Prostate gland (tissue), 2 donors: ENCODE results near the gene KIF26B. TPM values are rescaled to one million over a fixed set of nuclear protein-coding genes. Genes with fewer than 3 reads are reported as not detected.

ENCODE experiments used
- DNase-seq: peaks from one replicate; pipeline ENCODE4 v3.0.0-alpha.2; 2019; ENCODE audit warnings: low spot score
- H3K27ac ChIP-seq, 2 donors: fragments of 200-600 bp; sonication (generic); 2 replicates each; pipeline ENCODE4 v1.5.1; 2017 to 2019
- H3K27me3 ChIP-seq: fragments of 200-600 bp; sonication (generic); replicated peaks from 2 replicates; pipeline ENCODE4 v1.5.1; 2019; ENCODE audit not compliant: insufficient read depth
- H3K36me3 ChIP-seq, 2 donors: fragments of 200-600 bp; sonication (generic); 1 replicate in 1 of 2; 2 replicates in 1 of 2; pipeline versions ENCODE4 v1.5.1 to v1.8.1; 2017 to 2019
- H3K4me1 ChIP-seq: fragments of 200-600 bp; sonication (generic); replicated peaks from 2 replicates; pipeline ENCODE4 v1.5.1; 2019
- H3K4me3 ChIP-seq, 2 donors: fragments of 200-600 bp; sonication (generic); 2 replicates each; pipeline ENCODE4 v1.5.1; 2017 to 2019
- H3K9me3 ChIP-seq: fragments of 200-600 bp; sonication (generic); 2 replicates; pipeline ENCODE4 v1.5.1; 2017
- POLR2A ChIP-seq: fragments of 450-650 bp; IDR thresholded peaks from one replicate; pipeline ENCODE4 v1.6.1; 2016; ENCODE audit warnings: antibody characterized with exemption, mild to moderate bottlenecking
- POLR2AphosphoS5 ChIP-seq: sonication (generic); formaldehyde crosslinking; IDR thresholded peaks from one replicate; pipeline ENCODE4 v1.6.1; 2017; ENCODE audit warnings: antibody characterized with exemption
- WGBS: methylation state at CpG from one replicate; pipeline ENCODE4 v1.1.5; 2018; 5-methylcytosine and 5-hydroxymethylcytosine counted together
- intact Hi-C: fragments of 100-400 bp; cut with DNase I; formaldehyde crosslinking; loops from one replicate; pipeline ENCODE4 v1.14.2; 2022
- total RNA-seq, 2 donors: library from RNA; depleted of rRNA; stranded (reverse); fragments of >200 nt; gene quantifications; one replicate each; pipeline ENCODE4 v1.1.0, GENCODE V29; 2016
- TF ChIP-seq, protein P1 (sequence below), 4 experiments: fragments of 200-600 bp in 2 of 4; fragments of 450-650 bp in 2 of 4; sonication (generic) in 2 of 4; IDR thresholded peaks; 1 replicate in 3 of 4; 2 replicates in 1 of 4; pipeline ENCODE4 v1.5.1; 2016 to 2019; ENCODE audit warnings: antibody characterized with exemption in 4 of 4, mild to moderate bottlenecking in 2 of 4, moderate library complexity in 2 of 4

The KIF26B gene
- total RNA-seq, 2 donors from 2014 or later = 3.3 to 3.8 TPM

DNA sequence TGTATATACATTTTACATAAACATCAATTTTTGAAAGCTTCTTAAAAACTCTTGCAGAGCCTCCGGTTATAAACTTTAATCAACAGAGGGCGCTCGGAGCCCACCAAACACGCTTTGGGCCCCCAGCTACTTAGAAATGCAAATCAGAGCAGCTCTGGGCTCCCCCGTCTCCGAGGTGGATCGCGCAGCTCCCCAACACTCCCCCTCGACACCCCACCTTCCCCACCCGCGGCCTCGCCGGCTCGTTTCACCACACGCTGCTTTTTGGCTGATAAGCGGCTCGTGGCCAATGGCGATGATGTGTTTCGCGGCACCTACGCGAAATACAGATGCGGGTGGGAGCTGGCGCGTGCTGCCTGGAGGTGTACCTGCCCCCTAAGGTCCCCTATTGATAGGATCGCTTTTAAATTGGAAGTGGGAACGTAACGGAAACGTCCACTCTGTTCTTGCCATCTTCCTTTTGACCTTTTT, 1.7 kb upstream of the KIF26B start:
- intact Hi-C loops = loop anchor here (5.0 kb wide), 1 partner anchor 1129 kb away; no protein-coding TSS in a partner anchor
- peak; percentile 59 for DNase-seq
- no peaks in the 10 kb centered on the region for H3K9me3 ChIP-seq
- TF ChIP-seq, protein P1, sequence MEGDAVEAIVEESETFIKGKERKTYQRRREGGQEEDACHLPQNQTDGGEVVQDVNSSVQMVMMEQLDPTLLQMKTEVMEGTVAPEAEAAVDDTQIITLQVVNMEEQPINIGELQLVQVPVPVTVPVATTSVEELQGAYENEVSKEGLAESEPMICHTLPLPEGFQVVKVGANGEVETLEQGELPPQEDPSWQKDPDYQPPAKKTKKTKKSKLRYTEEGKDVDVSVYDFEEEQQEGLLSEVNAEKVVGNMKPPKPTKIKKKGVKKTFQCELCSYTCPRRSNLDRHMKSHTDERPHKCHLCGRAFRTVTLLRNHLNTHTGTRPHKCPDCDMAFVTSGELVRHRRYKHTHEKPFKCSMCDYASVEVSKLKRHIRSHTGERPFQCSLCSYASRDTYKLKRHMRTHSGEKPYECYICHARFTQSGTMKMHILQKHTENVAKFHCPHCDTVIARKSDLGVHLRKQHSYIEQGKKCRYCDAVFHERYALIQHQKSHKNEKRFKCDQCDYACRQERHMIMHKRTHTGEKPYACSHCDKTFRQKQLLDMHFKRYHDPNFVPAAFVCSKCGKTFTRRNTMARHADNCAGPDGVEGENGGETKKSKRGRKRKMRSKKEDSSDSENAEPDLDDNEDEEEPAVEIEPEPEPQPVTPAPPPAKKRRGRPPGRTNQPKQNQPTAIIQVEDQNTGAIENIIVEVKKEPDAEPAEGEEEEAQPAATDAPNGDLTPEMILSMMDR (IDR thresholded peaks at IDR 0.05) = peak; percentile 50 to 63 (median 57)
- TF ChIP-seq POLR2A = no peak
- TF ChIP-seq POLR2AphosphoS5 = no peak
- H3K27me3 ChIP-seq = no peaks in the 10 kb centered on the region
- 0% methylated on average over 29 of the region's 29 CpGs for WGBS
- peaks cover 12% of the 10 kb centered on the region for H3K4me1 ChIP-seq
- peak overlapping the region; percentile 41 to 44 for H3K4me3 ChIP-seq
- H3K36me3 ChIP-seq = no peaks in the 10 kb centered on the region
- H3K27ac ChIP-seq = no peak overlapping the region

- intact Hi-C loops = loop anchor here (2.0 to 5.0 kb wide), 2 partner anchors 849 to 1129 kb away; no protein-coding TSS in a partner anchor
- Histone ChIP-seq H3K27ac (no peak overlapping the region), H3K4me1 (peaks cover 12% of the 10 kb centered on the region), H3K9me3 (no peaks in the 10 kb centered on the region), H3K27me3 (no peaks in the 10 kb centered on the region), H3K36me3 (no peaks in the 10 kb centered on the region), H3K4me3 (peak overlapping the region; percentile 41 to 44)
- under 1% methylated on average over 70 of the region's 76 CpGs for WGBS
- no peak for DNase-seq
- no peak for TF ChIP-seq POLR2AphosphoS5
- no peak for TF ChIP-seq POLR2A
- TF ChIP-seq, protein P1 (IDR thresholded peaks at IDR 0.05) = no peak
Measured at GRCh38 chr1:245153552-245154428, 995 bp upstream of the KIF26B start.

DNA sequence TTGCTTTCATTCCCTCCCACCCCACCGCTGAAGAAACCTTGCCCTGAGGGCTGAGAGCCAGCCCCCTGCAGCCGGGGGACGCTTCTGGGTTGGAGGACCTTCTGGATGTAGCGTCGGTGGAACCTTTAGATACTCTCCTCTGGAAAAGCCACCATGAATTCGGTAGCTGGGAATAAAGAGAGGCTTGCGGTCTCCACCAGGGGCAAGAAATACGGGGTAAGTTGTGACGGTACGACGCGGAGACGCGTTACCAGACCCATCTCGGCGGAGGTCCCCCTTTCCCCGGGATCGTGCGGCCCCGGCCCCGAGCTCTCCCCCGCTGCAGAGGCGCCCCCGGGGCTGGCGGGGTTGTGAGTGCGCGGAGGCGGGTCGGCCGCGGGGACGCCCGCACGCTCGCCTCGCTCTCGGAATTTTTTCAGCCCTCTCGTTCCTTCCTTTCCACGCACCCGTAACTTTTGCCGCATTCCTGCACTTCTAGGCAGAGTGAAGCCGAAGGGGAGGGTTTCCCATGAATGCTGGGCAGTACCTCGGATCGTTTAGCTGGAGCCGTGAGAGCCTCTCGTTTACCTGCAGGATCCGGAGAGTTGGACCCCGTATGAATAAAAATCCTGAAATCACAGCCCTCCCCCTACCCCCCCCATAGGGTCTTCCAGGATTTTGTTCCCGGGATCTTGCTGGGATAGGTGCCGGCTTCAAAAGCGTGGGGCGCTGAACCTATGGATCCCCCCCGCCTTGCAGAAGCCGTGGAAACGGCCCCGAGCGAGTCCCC, 671 bp downstream of the KIF26B start:
- Histone ChIP-seq H3K9me3 (no peaks in the 10 kb centered on the region), H3K27me3 (no peaks in the 10 kb centered on the region), H3K27ac (no peak overlapping the region), H3K4me3 (peak overlapping the region; percentile 41 to 44), H3K36me3 (no peaks in the 10 kb centered on the region), H3K4me1 (peaks cover 12% of the 10 kb centered on the region)
- TF ChIP-seq, protein P1 (IDR thresholded peaks at IDR 0.05) = peak in 1 of 4 experiments; percentile 12
- TF ChIP-seq POLR2AphosphoS5 (no peak), POLR2A (no peak)
- DNase-seq = no peak
- under 1% methylated on average over 57 of the region's 57 CpGs for WGBS
- intact Hi-C loops = loop anchor here (2.0 to 5.0 kb wide), 4 partner anchors 225 to 1297 kb away; no protein-coding TSS in a partner anchor

GRCh38 chr1:245156041-245156735, 1.4 kb downstream of the KIF26B start:
- H3K27me3 ChIP-seq = no peaks in the 10 kb centered on the region

More at GRCh38 chr1:245156041-245156735, 1.4 kb downstream of the KIF26B start:
- WGBS = 1% methylated on average over 38 of the region's 74 CpGs
- H3K9me3 ChIP-seq = no peaks in the 10 kb centered on the region
- H3K27ac ChIP-seq = no peak overlapping the region
- intact Hi-C loops = loop anchor here (2.0 to 5.0 kb wide), 3 partner anchors 225 to 1296 kb away; no protein-coding TSS in a partner anchor
- H3K4me3 ChIP-seq = peak overlapping the region; percentile 41 to 44
- TF ChIP-seq, protein P1 (IDR thresholded peaks at IDR 0.05) = peak; percentile 50 to 88 (median 69)
- peak; percentile 40 for TF ChIP-seq POLR2AphosphoS5
- TF ChIP-seq POLR2A = peak; percentile 16
- H3K36me3 ChIP-seq = no peaks in the 10 kb centered on the region
- H3K4me1 ChIP-seq = peaks cover 12% of the 10 kb centered on the region
- DNase-seq = peak; percentile 84
